K562 (cell line): ENCODE results near the gene MEIS2. TPM values are rescaled to one million over a fixed set of nuclear protein-coding genes. Genes with fewer than 3 reads are reported as not detected.

Experiments used
- ATAC-seq: fragments of 200-7000 bp; cut with Tn5 transposase; 3 replicates; pipeline ENCODE4 v1.9.1; 2020; ENCODE audit warnings: moderate library complexity
- BruUV-seq: library from RNA; stranded (reverse); fragments of 400-500 nt; replicated peaks from 2 replicates; lab custom pipeline; 2021; lab: Mats Ljungman, UMichigan
- CTCF ChIA-PET: fragments of 300-600 bp; formaldehyde crosslinking; extraction: SDS; loops from one replicate; lab custom pipeline; 2021; ENCODE audit warnings: low intra/inter-chr PET ratio; lab: Yijun Ruan, JAX
- POLR2A ChIA-PET: fragments of 300-600, 350-650 bp; sonication (Branson Sonifier 250); formaldehyde crosslinking; extraction: SDS; loops from one replicate; lab custom pipeline; 2021; ENCODE audit warnings: antibody characterized with exemption, inconsistent platforms; lab: Yijun Ruan, JAX
- DNase-seq, 4 experiments: peaks; one replicate each; pipeline versions ENCODE4 v3.0.0 to v3.0.0-alpha.2; 2011 to 2018; ENCODE audit warnings: low spot score in 3 of 4, mixed read lengths in 3 of 4; ENCODE audit errors: extremely low read depth in 1 of 4
- FAIRE-seq: peaks from 2 replicates; lab custom pipeline; 2011; peaks lifted over from hg19 to GRCh38; lab: Jason Lieb, UNC
- H2AFZ ChIP-seq: 2 replicates; pipeline ENCODE4 v1.6.0; 2011; ENCODE audit warnings: low read depth, low read length, control low read depth, inconsistent platforms
- H3K27ac ChIP-seq: fragments of 200-600 bp; 3 replicates; pipeline ENCODE4 v1.8.0; 2011; ENCODE audit warnings: low read depth, mild to moderate bottlenecking, control low read depth, inconsistent platforms, low read length, moderate library complexity, mixed read lengths; ENCODE audit errors: extremely low read depth
- H3K27me3 ChIP-seq, 2 experiments: fragments of 300-600 bp in 1 of 2; 2 replicates in 1 of 2; 3 replicates in 1 of 2; pipeline versions ENCODE4 v1.6.0 to v1.8.0; 2011; ENCODE audit warnings: inconsistent platforms in 2 of 2, low read length in 2 of 2, mild to moderate bottlenecking in 1 of 2, mixed read lengths in 1 of 2, moderate library complexity in 1 of 2; ENCODE audit not compliant: control insufficient read depth in 2 of 2, insufficient read depth in 2 of 2
- H3K36me3 ChIP-seq: fragments of 300-600 bp; 3 replicates; pipeline ENCODE4 v1.8.0; 2011; ENCODE audit warnings: mild to moderate bottlenecking, low read length, inconsistent platforms; ENCODE audit not compliant: control insufficient read depth, insufficient read depth
- H3K4me1 ChIP-seq, 2 experiments: fragments of 200-600 bp in 1 of 2; replicated peaks in 1 of 2; 2 replicates in 1 of 2; 3 replicates in 1 of 2; pipeline versions ENCODE4 v1.5.1 to v1.8.0; 2011; ENCODE audit warnings: inconsistent platforms in 2 of 2, low read length in 2 of 2, mild to moderate bottlenecking in 1 of 2, mixed read lengths in 1 of 2, moderate library complexity in 1 of 2; ENCODE audit not compliant: control insufficient read depth in 2 of 2, insufficient read depth in 2 of 2
- H3K4me2 ChIP-seq: 2 replicates; pipeline ENCODE4 v1.6.1; 2011; ENCODE audit warnings: low read length, control low read depth, inconsistent platforms, mixed read lengths; ENCODE audit not compliant: insufficient read depth
- H3K4me3 ChIP-seq: fragments of 200-600 bp; sonication (generic), shearing (Covaris generic); 2 replicates; pipeline ENCODE4 v1.5.1; 2016; ENCODE audit warnings: control low read depth, inconsistent platforms
- H3K79me2 ChIP-seq: fragments of 200-600 bp; 3 replicates; pipeline ENCODE4 v1.8.0; 2011; ENCODE audit warnings: low read length, inconsistent platforms; ENCODE audit not compliant: control insufficient read depth, insufficient read depth
- H3K9ac ChIP-seq, 2 experiments: 2 replicates each; pipeline versions ENCODE4 v1.6.0 to v1.6.1; 2011; ENCODE audit warnings: low read depth in 2 of 2, low read length in 2 of 2, control low read depth in 1 of 2, inconsistent platforms in 1 of 2, mild to moderate bottlenecking in 1 of 2, mixed read lengths in 1 of 2; ENCODE audit not compliant: insufficient read depth in 1 of 2
- H3K9me1 ChIP-seq: one replicate; pipeline ENCODE4 v1.6.0; 2011; ENCODE audit warnings: inconsistent platforms, mild to moderate bottlenecking, low read length, moderate library complexity; ENCODE audit not compliant: control insufficient read depth, insufficient read depth
- H3K9me3 ChIP-seq: replicated peaks from 2 replicates; pipeline ENCODE4 v1.5.1; 2011; ENCODE audit warnings: low read depth, low read length, inconsistent platforms; ENCODE audit not compliant: control insufficient read depth, insufficient read depth
- H4K20me1 ChIP-seq: replicated peaks from 2 replicates; pipeline ENCODE4 v1.6.1; 2011; ENCODE audit warnings: low read length, inconsistent platforms, mixed read lengths; ENCODE audit not compliant: control insufficient read depth, insufficient read depth
- BCOR ChIP-seq: fragments of 450-650 bp; IDR thresholded peaks from 2 replicates; pipeline ENCODE4 v1.6.1; 2016
- CHCHD3 ChIP-seq: fragments of 250-450 bp; sonication (Bioruptor Pico); IDR thresholded peaks from 2 replicates; pipeline ENCODE4 v2.1.2; 2022; ENCODE audit warnings: mild to moderate bottlenecking
- DMBX1 ChIP-seq: fragments of 250-450 bp; sonication (Bioruptor Pico); IDR thresholded peaks from 2 replicates; pipeline ENCODE4 v1.8.0; 2022; ENCODE audit warnings: inconsistent platforms, mild to moderate bottlenecking, moderate library complexity, borderline replicate concordance
- HDAC8 ChIP-seq: fragments of 450-650 bp; IDR thresholded peaks from 2 replicates; pipeline ENCODE4 v1.6.1; 2016; ENCODE audit warnings: mild to moderate bottlenecking, missing genetic modification characterization, moderate library complexity, missing compliant biosample characterization
- HNRNPK ChIP-seq: fragments of 200-400 bp; formaldehyde crosslinking; IDR thresholded peaks from one replicate; pipeline ENCODE4 v1.6.1; 2018; ENCODE audit warnings: mild to moderate bottlenecking, low read depth, low read length; ENCODE audit not compliant: poor library complexity, severe bottlenecking
- MCM2 ChIP-seq: fragments of 450-650 bp; IDR thresholded peaks from 2 replicates; pipeline ENCODE4 v1.6.1; 2017; ENCODE audit warnings: low read depth, mild to moderate bottlenecking
- MCM5 ChIP-seq: fragments of 450-650 bp; IDR thresholded peaks from 2 replicates; pipeline ENCODE4 v1.6.1; 2016; ENCODE audit warnings: low read depth
- PTTG1 ChIP-seq: fragments of 450-650 bp; IDR thresholded peaks from 2 replicates; pipeline ENCODE4 v1.6.1; 2016; ENCODE audit warnings: low read depth, mild to moderate bottlenecking, missing genetic modification characterization, missing compliant biosample characterization
- SIN3A ChIP-seq, 2 experiments: fragments of 150-350 bp in 1 of 2; IDR thresholded peaks; 2 replicates each; pipeline ENCODE4 v1.6.1; 2011 to 2016; ENCODE audit warnings: borderline replicate concordance in 2 of 2, low read depth in 2 of 2, low read length in 2 of 2, mild to moderate bottlenecking in 2 of 2, moderate library complexity in 2 of 2; ENCODE audit not compliant: control insufficient read depth in 1 of 2
- SNIP1 ChIP-seq: fragments of 450-650 bp; IDR thresholded peaks from 2 replicates; pipeline ENCODE4 v1.7.1; 2017; ENCODE audit warnings: low read depth, mild to moderate bottlenecking
- ZNF668 ChIP-seq: fragments of 250-450 bp; sonication (Bioruptor Pico); IDR thresholded peaks from 2 replicates; pipeline ENCODE4 v1.8.0; 2022; ENCODE audit warnings: mild to moderate bottlenecking, inconsistent platforms
- ZNF75A ChIP-seq: fragments of 450-650 bp; formaldehyde crosslinking; IDR thresholded peaks from 2 replicates; pipeline ENCODE4 v1.4.0; 2020; ENCODE audit warnings: mild to moderate bottlenecking
- WGBS: fragments of 100-300 bp; shearing (Covaris generic); methylation state at CpG from one replicate; pipeline ENCODE4 v1.1.6; 2016; ENCODE audit warnings: low coverage, mixed read lengths; ENCODE audit not compliant: insufficient coverage; ENCODE audit errors: missing lambda C conversion rate; 5-methylcytosine and 5-hydroxymethylcytosine counted together
- in situ Hi-C: fragments of 300-500 bp; cut with MboI; formaldehyde crosslinking; loops from 4 replicates; pipeline ENCODE4 v1.15.0; 2018; ENCODE audit warnings: inconsistent platforms, mixed read lengths
- intact Hi-C: fragments of 100-400 bp; cut with micrococcal nuclease; formaldehyde crosslinking; loops from 2 replicates; pipeline ENCODE4 v1.14.2; 2022
- polyA plus RNA-seq, 8 experiments: library from polyadenylated mRNA; depleted of rRNA in 4 of 8; stranded (reverse) in 5 of 8; unstranded in 3 of 8; fragments of >200 nt; fragmentation: Nextera tagmentation in 2 of 8; fragmentation: Illumina TruSeq in 1 of 8; extraction: Ambion mirVana in 2 of 8; extraction: Trizol in 1 of 8; gene quantifications; 2 replicates each; pipeline versions ENCODE4 v1.2.1 to v1.2.3, GENCODE V29; 2011 to 2014; ENCODE audit warnings: inconsistent platforms in 1 of 8, missing spikeins in 1 of 8
- total RNA-seq, 7 experiments: library from RNA; depleted of rRNA in 6 of 7; stranded (reverse); fragments of >200 nt in 6 of 7; fragmentation: Illumina TruSeq in 2 of 7; extraction: Trizol in 2 of 7; gene quantifications; 2 replicates each; pipeline versions ENCODE4 v1.2.1 to v1.2.3, GENCODE V29; 2011 to 2021; ENCODE audit warnings: low replicate concordance in 1 of 7
- TF ChIP-seq, protein P1 (sequence below): fragments of 200-800 bp; sonication (Bioruptor generic); IDR thresholded peaks from 2 replicates; pipeline ENCODE4 v1.6.1; 2017; ENCODE audit warnings: missing genetic modification characterization, missing compliant biosample characterization
- TF ChIP-seq, protein P2 (sequence below): fragments of 450-650 bp; IDR thresholded peaks from 2 replicates; pipeline ENCODE4 v1.6.1; 2017; ENCODE audit warnings: antibody characterized with exemption

MEIS2 gene
- total and polyA plus RNA-seq, 9 of the 15 experiments (the other 6 are each of a cell fraction or from before 2014, with no cell fraction given) = 7.5 to 64.2 (median 22.3) TPM

DNA sequence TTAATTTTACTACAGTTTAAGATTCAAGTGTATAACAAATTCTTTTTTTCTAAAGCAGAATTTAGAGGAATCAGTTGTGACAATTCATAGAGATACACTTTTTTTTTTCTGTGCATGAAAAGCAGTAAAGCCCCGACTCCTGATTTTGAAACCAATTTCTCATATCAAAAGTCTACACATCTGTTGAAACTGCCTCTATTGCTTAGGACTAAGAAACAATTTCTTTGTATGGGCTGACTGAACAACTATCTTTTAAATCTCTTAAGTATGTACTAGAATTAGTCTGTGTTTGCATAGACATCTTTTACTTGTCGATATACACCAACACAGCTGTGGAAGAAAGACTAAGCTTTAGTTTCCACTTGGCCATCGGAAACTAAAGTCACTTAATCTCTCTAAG is 127.6 kb downstream of the MEIS2 start:
- no peaks in the 10 kb centered on the region for H3K9me1 ChIP-seq
- H3K4me1 ChIP-seq = no peaks in the 10 kb centered on the region
- WGBS = 83% methylated on average over 3 of the region's 3 CpGs
- no peak overlapping the region for H3K4me3 ChIP-seq
- H3K9me3 ChIP-seq = no peaks in the 10 kb centered on the region
- no peak for DNase-seq
- intact Hi-C loops (no loop called here), in situ Hi-C loops (no loop called here)
- BruUV-seq = no TSS peak
- H3K27me3 ChIP-seq = no peaks in the 10 kb centered on the region
- no peak for ATAC-seq
- H4K20me1 ChIP-seq = no peaks in the 10 kb centered on the region
- no peaks in the 10 kb centered on the region for H3K79me2 ChIP-seq
- ChIA-PET POLR2A (no interaction called here), CTCF (no interaction called here)
- no peak for TF ChIP-seq PTTG1
- 0 out of 2 replicates have a peak, but pooled peaks have one; percentile 11 for TF ChIP-seq BCOR
- TF ChIP-seq, protein P1, sequence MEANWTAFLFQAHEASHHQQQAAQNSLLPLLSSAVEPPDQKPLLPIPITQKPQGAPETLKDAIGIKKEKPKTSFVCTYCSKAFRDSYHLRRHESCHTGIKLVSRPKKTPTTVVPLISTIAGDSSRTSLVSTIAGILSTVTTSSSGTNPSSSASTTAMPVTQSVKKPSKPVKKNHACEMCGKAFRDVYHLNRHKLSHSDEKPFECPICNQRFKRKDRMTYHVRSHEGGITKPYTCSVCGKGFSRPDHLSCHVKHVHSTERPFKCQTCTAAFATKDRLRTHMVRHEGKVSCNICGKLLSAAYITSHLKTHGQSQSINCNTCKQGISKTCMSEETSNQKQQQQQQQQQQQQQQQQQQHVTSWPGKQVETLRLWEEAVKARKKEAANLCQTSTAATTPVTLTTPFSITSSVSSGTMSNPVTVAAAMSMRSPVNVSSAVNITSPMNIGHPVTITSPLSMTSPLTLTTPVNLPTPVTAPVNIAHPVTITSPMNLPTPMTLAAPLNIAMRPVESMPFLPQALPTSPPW (CRISPR knock-in tag) = no peak
- H3K36me3 ChIP-seq = peaks cover 6% of the 10 kb centered on the region; the same call in 2 of the 3 replicates
- H3K9ac ChIP-seq = no peak overlapping the region
- H3K27ac ChIP-seq = no peak overlapping the region
- H2AFZ ChIP-seq = no peak overlapping the region
- FAIRE-seq = no peak
- no peak overlapping the region for H3K4me2 ChIP-seq

DNA sequence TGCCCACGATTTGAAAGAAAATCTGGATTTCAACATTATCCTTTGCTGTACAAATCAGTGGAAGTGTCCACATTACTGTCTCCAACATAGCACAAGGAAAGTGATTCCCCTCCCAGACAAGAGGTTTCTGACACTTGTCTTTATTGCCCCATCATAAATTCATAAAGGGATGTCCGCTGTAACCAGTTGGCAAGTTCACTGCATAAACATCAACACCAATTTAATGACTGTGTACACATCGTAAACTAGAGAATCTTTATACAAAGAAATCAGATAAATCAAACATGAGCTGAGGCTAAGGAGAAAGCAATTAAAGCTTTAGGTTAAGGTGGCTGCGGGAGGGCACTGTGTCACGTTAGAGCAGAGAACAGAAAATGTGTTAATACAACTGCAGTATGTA is 129.8 kb downstream of the MEIS2 start:
- in situ Hi-C loops (no loop called here), intact Hi-C loops (no loop called here)
- Histone ChIP-seq H3K27ac (no peak overlapping the region), H3K4me2 (no peak overlapping the region), H3K27me3 (no peaks in the 10 kb centered on the region), H3K4me1 (no peaks in the 10 kb centered on the region), H4K20me1 (no peaks in the 10 kb centered on the region), H3K4me3 (no peak overlapping the region), H3K9ac (no peak overlapping the region), H2AFZ (no peak overlapping the region), H3K9me3 (no peaks in the 10 kb centered on the region), H3K9me1 (no peaks in the 10 kb centered on the region), H3K79me2 (no peaks in the 10 kb centered on the region), H3K36me3 (peaks cover 6% of the 10 kb centered on the region; the same call in 2 of the 3 replicates)
- no TSS peak for BruUV-seq
- 90% methylated on average over 5 of the region's 5 CpGs for WGBS
- DNase-seq (no peak), FAIRE-seq (peak; percentile 69), ATAC-seq (no peak)
- ChIA-PET POLR2A (interaction anchor here (0.9 kb wide), 1 partner anchor 11 kb away, joined by 3 read pairs; no protein-coding TSS in a partner anchor), CTCF (no interaction called here)
- TF ChIP-seq MCM2 (no peak), MCM5 (no peak), SNIP1 (no peak), ZNF668 (CRISPR knock-in tag) (no peak), HNRNPK (no peak), CHCHD3 (CRISPR knock-in tag) (no peak), HDAC8 (tag) (no peak), SIN3A (IDR thresholded peaks at IDR 0.05; ENCODE audit: borderline replicate concordance in 2 of 2, control insufficient read depth in 1 of 2, low read depth in 2 of 2, low read length in 2 of 2) (no peak), ZNF75A (CRISPR knock-in tag) (no peak), DMBX1 (CRISPR knock-in tag) (no peak)
- TF ChIP-seq, protein P2, sequence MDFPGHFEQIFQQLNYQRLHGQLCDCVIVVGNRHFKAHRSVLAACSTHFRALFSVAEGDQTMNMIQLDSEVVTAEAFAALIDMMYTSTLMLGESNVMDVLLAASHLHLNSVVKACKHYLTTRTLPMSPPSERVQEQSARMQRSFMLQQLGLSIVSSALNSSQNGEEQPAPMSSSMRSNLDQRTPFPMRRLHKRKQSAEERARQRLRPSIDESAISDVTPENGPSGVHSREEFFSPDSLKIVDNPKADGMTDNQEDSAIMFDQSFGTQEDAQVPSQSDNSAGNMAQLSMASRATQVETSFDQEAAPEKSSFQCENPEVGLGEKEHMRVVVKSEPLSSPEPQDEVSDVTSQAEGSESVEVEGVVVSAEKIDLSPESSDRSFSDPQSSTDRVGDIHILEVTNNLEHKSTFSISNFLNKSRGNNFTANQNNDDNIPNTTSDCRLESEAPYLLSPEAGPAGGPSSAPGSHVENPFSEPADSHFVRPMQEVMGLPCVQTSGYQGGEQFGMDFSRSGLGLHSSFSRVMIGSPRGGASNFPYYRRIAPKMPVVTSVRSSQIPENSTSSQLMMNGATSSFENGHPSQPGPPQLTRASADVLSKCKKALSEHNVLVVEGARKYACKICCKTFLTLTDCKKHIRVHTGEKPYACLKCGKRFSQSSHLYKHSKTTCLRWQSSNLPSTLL = no peak
